Measurements from ENCODE around the gene IER5L. TPM values are rescaled to one million over a fixed set of nuclear protein-coding genes. Genes with fewer than 3 reads are reported as not detected.

IER5L gene
- total RNA-seq, 4 donors from 2014 or later, result 5.0 to 24.2 (median 12.9) TPM

DNA sequence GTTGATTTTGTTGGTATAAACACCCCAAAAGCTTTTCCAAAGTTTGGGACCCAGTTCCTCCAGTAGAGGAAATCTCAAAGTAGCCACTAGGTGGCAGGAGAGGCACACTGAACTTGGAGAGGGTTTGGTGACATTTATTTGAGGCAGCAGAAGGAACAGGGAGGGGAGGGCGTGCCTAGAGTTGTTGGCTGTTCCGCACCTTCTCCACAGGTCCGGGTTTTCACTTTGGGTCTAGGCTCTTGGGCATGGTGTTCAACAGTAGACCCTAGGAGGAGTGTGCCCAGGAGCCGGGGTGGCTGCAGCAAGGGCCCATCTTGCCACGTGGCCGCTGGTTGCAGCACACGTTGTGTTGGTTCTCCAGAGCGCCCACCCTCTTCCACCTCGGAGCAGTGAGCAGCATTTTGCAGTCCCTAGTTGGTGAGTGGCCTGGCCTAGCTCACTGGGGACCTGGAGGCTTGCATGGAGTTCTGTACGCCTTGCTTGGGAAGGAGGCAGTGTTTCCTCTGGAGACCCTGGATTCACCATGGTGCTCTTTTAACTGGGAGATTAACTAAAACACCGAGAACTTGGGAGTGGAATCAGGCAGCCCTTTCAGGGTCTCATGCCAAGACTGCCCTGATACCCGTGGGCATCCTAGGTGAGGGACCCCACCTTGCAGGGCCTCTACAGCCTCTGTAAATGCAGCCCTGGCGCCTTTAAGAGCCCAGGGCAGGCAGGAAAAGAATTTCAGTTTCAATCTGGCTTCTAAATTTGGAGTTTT lies 38.6 kb downstream of the IER5L start:
- Histone ChIP-seq H3K36me3 (peaks cover 6 to 47% (median 42%) of the 10 kb centered on the region in 4 donors), H3K9me3 (no peaks in the 10 kb centered on the region), H3K27me3 (no peaks in the 10 kb centered on the region), H3K27ac (replicated peaks in 1 of 4) (peak overlapping the region; percentile 93 to 99 (median 98)), H3K4me1 (peaks cover 63 to 74% (median 72%) of the 10 kb centered on the region in 4 donors), H3K4me3 (peak overlapping the region; percentile 47 to 60 (median 58))
- intact Hi-C loops (cut with DNase I), result loop anchor here (1.0 kb wide), 1 partner anchor 471 kb away; no protein-coding TSS in a partner anchor
- 13% methylated on average over 11 of the region's 13 CpGs for WGBS
- no peak for TF ChIP-seq POLR2AphosphoS5 (IDR thresholded peaks at IDR 0.05)
- TF ChIP-seq, protein P1, sequence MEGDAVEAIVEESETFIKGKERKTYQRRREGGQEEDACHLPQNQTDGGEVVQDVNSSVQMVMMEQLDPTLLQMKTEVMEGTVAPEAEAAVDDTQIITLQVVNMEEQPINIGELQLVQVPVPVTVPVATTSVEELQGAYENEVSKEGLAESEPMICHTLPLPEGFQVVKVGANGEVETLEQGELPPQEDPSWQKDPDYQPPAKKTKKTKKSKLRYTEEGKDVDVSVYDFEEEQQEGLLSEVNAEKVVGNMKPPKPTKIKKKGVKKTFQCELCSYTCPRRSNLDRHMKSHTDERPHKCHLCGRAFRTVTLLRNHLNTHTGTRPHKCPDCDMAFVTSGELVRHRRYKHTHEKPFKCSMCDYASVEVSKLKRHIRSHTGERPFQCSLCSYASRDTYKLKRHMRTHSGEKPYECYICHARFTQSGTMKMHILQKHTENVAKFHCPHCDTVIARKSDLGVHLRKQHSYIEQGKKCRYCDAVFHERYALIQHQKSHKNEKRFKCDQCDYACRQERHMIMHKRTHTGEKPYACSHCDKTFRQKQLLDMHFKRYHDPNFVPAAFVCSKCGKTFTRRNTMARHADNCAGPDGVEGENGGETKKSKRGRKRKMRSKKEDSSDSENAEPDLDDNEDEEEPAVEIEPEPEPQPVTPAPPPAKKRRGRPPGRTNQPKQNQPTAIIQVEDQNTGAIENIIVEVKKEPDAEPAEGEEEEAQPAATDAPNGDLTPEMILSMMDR (IDR thresholded peaks at IDR 0.05), result peak; percentile 86 to 98 (median 93)
- peak; percentile 96 for DNase-seq (ENCODE audit: extremely low spot score)

DNA sequence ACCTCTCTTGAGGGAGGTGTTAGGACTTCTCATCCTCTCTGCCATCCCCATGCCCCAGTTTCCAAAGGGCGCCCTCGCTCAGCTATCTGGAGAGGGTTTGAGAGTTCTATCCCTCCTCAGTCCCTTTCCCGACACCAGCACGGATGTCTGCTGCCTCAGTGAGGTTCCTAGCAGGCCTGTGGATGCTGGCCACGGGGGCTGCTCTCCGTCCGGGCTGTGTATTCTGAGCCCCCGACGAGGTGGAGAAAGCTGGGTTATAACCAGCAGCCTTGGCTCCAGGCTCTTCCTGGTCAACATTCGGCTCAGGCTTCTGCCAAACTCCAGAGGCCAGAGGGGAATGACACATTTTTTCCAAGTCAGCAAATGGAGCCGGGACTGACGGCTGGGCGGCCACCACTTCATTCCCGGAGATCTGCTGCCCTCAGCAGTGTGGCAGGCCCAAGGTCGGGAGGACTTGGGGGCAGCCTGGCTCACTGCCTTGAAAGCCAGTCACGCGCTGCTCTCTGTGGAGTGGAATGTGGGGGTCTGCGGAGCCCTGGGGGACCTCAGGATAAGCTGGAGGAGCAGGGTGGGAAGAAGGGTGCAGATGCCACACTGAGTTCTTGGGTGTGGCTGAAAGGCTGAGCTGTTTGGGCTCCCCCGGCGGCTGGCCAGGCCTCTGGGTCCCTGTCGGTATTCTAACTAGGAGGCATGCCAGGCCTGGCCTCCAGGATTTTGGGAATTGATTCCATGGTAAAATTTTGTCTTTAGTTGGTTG lies 39.4 kb downstream of the IER5L start:
- Histone ChIP-seq H3K36me3 (peaks cover 6 to 48% (median 45%) of the 10 kb centered on the region in 4 donors), H3K4me3 (peak overlapping the region in 3 of 4 donors; percentile 57 to 60 (median 59))
- TF ChIP-seq POLR2A (IDR thresholded peaks at IDR 0.05; ENCODE audit: low read depth) (no peak), EP300 (IDR thresholded peaks at IDR 0.05) (no peak), POLR2AphosphoS5 (IDR thresholded peaks at IDR 0.05) (peak in 1 of 2 donors; percentile 74)
- TF ChIP-seq, protein P1 (IDR thresholded peaks at IDR 0.05), result no peak

DNA sequence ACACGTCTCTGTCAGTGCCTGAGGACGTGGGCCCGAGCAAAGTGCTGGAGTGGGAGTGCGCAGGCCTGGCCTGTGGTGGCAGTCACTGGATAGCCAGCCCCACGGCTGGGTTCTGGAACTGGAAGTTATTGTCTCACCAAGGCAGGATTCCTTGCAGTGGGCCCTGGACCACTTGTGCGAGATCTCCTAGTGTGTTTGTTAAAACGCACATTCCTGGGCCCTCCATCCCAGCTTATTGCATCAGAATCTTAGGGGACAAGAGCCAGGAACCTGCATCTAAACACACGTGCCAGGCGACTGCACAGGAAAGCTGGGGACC lies 40.0 kb downstream of the IER5L start:
- 55% methylated on average over 7 of the region's 9 CpGs for WGBS

More for the DNA sequence above, 39.4 kb downstream of the IER5L start:
- intact Hi-C loops (cut with DNase I), result loop anchor here (1.0 kb wide), 1 partner anchor 472 kb away; no protein-coding TSS in a partner anchor
- Histone ChIP-seq H3K27me3 (no peaks in the 10 kb centered on the region), H3K4me1 (peaks cover 55 to 66% (median 65%) of the 10 kb centered on the region in 4 donors), H3K9me3 (no peaks in the 10 kb centered on the region), H3K27ac (replicated peaks in 1 of 4) (peak overlapping the region; percentile 93 to 99 (median 98))
- DNase-seq (ENCODE audit: extremely low spot score), result no peak
- WGBS, result 18% methylated on average over 19 of the region's 21 CpGs

DNA sequence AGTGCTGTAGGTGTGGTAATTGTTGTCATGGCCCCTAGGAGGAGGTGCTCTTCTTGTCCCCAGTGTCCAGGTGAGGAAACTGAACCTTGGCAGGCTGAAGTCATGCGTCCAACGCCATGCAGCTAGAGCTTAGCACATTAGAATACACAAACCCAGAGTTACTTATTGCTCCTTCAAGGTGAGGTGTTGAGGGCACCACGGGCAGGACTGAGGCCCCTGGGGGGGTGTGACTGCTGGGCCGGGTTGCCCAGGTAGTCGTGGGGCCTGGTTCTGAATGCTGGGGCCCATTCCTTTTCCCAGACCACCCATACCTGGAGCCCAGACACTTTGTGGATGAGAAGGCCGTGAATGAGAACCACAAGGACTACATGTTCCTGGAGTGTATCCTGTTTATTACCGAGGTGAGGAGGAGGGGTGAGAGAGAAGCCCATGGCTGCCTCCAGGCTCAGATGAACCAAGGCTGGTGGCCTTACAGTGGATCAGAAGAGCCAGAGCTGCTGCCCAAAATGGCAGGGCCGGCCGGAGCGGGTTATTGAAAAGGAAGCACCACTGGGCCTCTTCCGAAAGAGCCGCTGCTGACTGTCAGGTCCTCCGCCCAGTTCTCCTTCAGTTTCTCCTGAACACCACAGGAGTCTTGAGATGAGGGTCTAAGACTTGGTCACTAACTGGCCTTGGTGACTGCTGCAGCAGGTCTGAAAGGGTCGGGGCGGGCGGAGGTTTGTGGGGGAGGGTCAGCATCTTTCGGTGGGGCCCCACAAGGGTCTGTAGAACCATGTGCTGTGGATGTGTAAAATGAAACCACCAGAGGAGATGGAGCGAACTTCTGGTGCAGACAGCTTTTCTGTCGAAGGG lies 40.5 kb downstream of the IER5L start:
- DNase-seq (ENCODE audit: extremely low spot score), result no peak
- H3K36me3 ChIP-seq, result peaks cover 6 to 54% (median 51%) of the 10 kb centered on the region in 4 donors
- H3K27ac ChIP-seq (replicated peaks in 1 of 4), result peak overlapping the region; percentile 93 to 99 (median 98)
- TF ChIP-seq POLR2A (IDR thresholded peaks at IDR 0.05; ENCODE audit: low read depth) (no peak), EP300 (IDR thresholded peaks at IDR 0.05) (no peak), POLR2AphosphoS5 (IDR thresholded peaks at IDR 0.05) (no peak)
- TF ChIP-seq, protein P1 (IDR thresholded peaks at IDR 0.05), result no peak
- no peaks in the 10 kb centered on the region for H3K27me3 ChIP-seq
- WGBS, result 80% methylated on average over 14 of the region's 19 CpGs
- intact Hi-C loops (cut with DNase I), result no loop called here
- no peak overlapping the region for H3K4me3 ChIP-seq
- H3K4me1 ChIP-seq, result peaks cover 44 to 55% (median 53%) of the 10 kb centered on the region in 4 donors
- H3K9me3 ChIP-seq, result no peaks in the 10 kb centered on the region

More for the DNA sequence above, 40.0 kb downstream of the IER5L start:
- Histone ChIP-seq H3K4me3 (peak overlapping the region in 1 of 4 donors; percentile 57), H3K9me3 (no peaks in the 10 kb centered on the region), H3K4me1 (peaks cover 49 to 61% (median 59%) of the 10 kb centered on the region in 4 donors), H3K27me3 (no peaks in the 10 kb centered on the region), H3K36me3 (peaks cover 6 to 53% (median 50%) of the 10 kb centered on the region in 4 donors), H3K27ac (replicated peaks in 1 of 4) (peak overlapping the region; percentile 93 to 99 (median 98))
- TF ChIP-seq POLR2A (IDR thresholded peaks at IDR 0.05; ENCODE audit: low read depth) (no peak), POLR2AphosphoS5 (IDR thresholded peaks at IDR 0.05) (no peak), EP300 (IDR thresholded peaks at IDR 0.05) (no peak)
- TF ChIP-seq, protein P1 (IDR thresholded peaks at IDR 0.05), result no peak
- no peak for DNase-seq (ENCODE audit: extremely low spot score)
- intact Hi-C loops (cut with DNase I), result no loop called here

All from esophagus muscularis mucosa (tissue), 4 donors.